ENCODE data around the gene CTSZ.

- TF ChIP-seq POLR2AphosphoS5 (IDR thresholded peaks at IDR 0.05; ENCODE audit: low read depth, low read length) (no peak), POLR2A (IDR thresholded peaks at IDR 0.05; ENCODE audit: low read depth, low read length) (no peak)
Measured at GRCh38 chr20:59043698-59044097, 36.6 kb upstream of the CTSZ start.
